HEK293 (cell line): ENCODE data around the gene WBP4.

Experiments
- CTCF ChIA-PET: fragments of 350-600 bp; formaldehyde crosslinking; extraction: SDS; loops from one replicate; lab custom pipeline; 2021; ENCODE audit warnings: antibody characterized with exemption; lab: Yijun Ruan, JAX
- POLR2A ChIA-PET: fragments of 300-600 bp; formaldehyde crosslinking; extraction: SDS; loops from one replicate; lab custom pipeline; 2020; ENCODE audit warnings: antibody characterized with exemption, inconsistent platforms; lab: Yijun Ruan, JAX
- H3K27ac ChIP-seq: fragments of 200-500 bp; sonication (Bioruptor generic); 2 replicates; pipeline ENCODE4 v1.5.1; 2014; ENCODE audit warnings: low read depth, low read length, control low read depth, inconsistent platforms; ENCODE audit errors: extremely low read depth
- H3K36me3 ChIP-seq, 2 experiments: fragments of 200-500 bp in 1 of 2; sonication (Bioruptor generic) in 1 of 2; 1 replicate in 1 of 2; 2 replicates in 1 of 2; pipeline ENCODE4 v1.5.1; 2014 to 2017; ENCODE audit warnings: inconsistent platforms in 2 of 2, low read length in 2 of 2; ENCODE audit not compliant: control insufficient read depth in 2 of 2, insufficient read depth in 1 of 2
- H3K4me1 ChIP-seq: fragments of 200-500 bp; sonication (Bioruptor generic); 2 replicates; pipeline ENCODE4 v1.5.1; 2014; ENCODE audit warnings: mild to moderate bottlenecking, low read length, inconsistent platforms; ENCODE audit not compliant: control insufficient read depth, insufficient read depth
- H3K4me3 ChIP-seq: 2 replicates; pipeline ENCODE4 v1.5.1; 2011; ENCODE audit warnings: low read depth, mild to moderate bottlenecking, control low read depth, low read length, moderate library complexity
- H3K9me3 ChIP-seq: fragments of 200-500 bp; sonication (Bioruptor generic); 2 replicates; pipeline ENCODE4 v1.5.1; 2014; ENCODE audit warnings: low read depth, low read length, inconsistent platforms; ENCODE audit not compliant: control insufficient read depth, insufficient read depth
- BCL11A ChIP-seq: fragments of 450-650 bp; formaldehyde crosslinking; IDR thresholded peaks from 2 replicates; pipeline ENCODE4 v1.5.1; 2016; ENCODE audit warnings: low read depth, missing biosample characterization, missing genetic modification characterization
- FEZF1 ChIP-seq: fragments of 450-650 bp; formaldehyde crosslinking; IDR thresholded peaks from 2 replicates; pipeline ENCODE4 v1.5.1; 2016; ENCODE audit warnings: missing biosample characterization, missing genetic modification characterization
- GLI2 ChIP-seq: fragments of 450-650 bp; formaldehyde crosslinking; IDR thresholded peaks from 2 replicates; pipeline ENCODE4; 2017; ENCODE audit warnings: missing biosample characterization, missing genetic modification characterization, low read depth, borderline replicate concordance
- HIC1 ChIP-seq: fragments of 450-650 bp; formaldehyde crosslinking; IDR thresholded peaks from 2 replicates; pipeline ENCODE4 v1.5.1; 2016; ENCODE audit warnings: missing biosample characterization, missing genetic modification characterization
- HOXD13 ChIP-seq: sonication (generic); formaldehyde crosslinking; IDR thresholded peaks from 2 replicates; pipeline ENCODE4 v1.8.0; 2022; ENCODE audit warnings: missing genetic modification reagents, borderline replicate concordance
- KLF16 ChIP-seq: fragments of 450-650 bp; formaldehyde crosslinking; IDR thresholded peaks from 2 replicates; pipeline ENCODE4 v1.5.1; 2017; ENCODE audit warnings: missing biosample characterization, missing genetic modification characterization
- PRDM1 ChIP-seq: fragments of 450-650 bp; formaldehyde crosslinking; IDR thresholded peaks from 2 replicates; pipeline ENCODE4; 2016; ENCODE audit warnings: missing biosample characterization, missing genetic modification characterization
- PRDM2 ChIP-seq: fragments of 450-650 bp; formaldehyde crosslinking; IDR thresholded peaks from 2 replicates; pipeline ENCODE4 v1.5.1; 2016; ENCODE audit warnings: missing biosample characterization, missing genetic modification characterization, borderline replicate concordance
- ZBTB21 ChIP-seq: fragments of 450-650 bp; formaldehyde crosslinking; IDR thresholded peaks from 2 replicates; pipeline ENCODE4 v1.5.1; 2017; ENCODE audit warnings: missing biosample characterization, missing genetic modification characterization
- ZNF654 ChIP-seq: fragments of 450-650 bp; formaldehyde crosslinking; IDR thresholded peaks from 2 replicates; pipeline ENCODE4 v1.5.1; 2016; ENCODE audit warnings: low read depth, missing biosample characterization, missing genetic modification characterization
- ZNF664 ChIP-seq: fragments of 450-650 bp; formaldehyde crosslinking; IDR thresholded peaks from 2 replicates; pipeline ENCODE4 v1.5.1; 2016; ENCODE audit warnings: missing biosample characterization, missing genetic modification characterization
- ZNF670 ChIP-seq: fragments of 450-650 bp; formaldehyde crosslinking; IDR thresholded peaks from 2 replicates; pipeline ENCODE4 v1.5.1; 2016; ENCODE audit warnings: missing biosample characterization, missing genetic modification characterization, low read depth
- ZNF837 ChIP-seq: fragments of 450-650 bp; formaldehyde crosslinking; IDR thresholded peaks from 2 replicates; pipeline ENCODE4 v1.5.1; 2016; ENCODE audit warnings: missing biosample characterization, missing genetic modification characterization
- ZNF843 ChIP-seq: fragments of 450-650 bp; formaldehyde crosslinking; IDR thresholded peaks from 2 replicates; pipeline ENCODE4 v1.5.1; 2016; ENCODE audit warnings: missing biosample characterization, missing genetic modification characterization

WBP4 gene

GRCh38 chr13:41064493-41064892 is 3.2 kb downstream of the WBP4 start (continued):
- TF ChIP-seq HIC1 (tag by site-specific recombination) (peak; percentile 60; the same call in 1 of the 2 replicates), HOXD13 (CRISPR knock-in tag) (0 out of 2 replicates have a peak, but pooled peaks have one; percentile 19), ZNF843 (tag by site-specific recombination) (peak; percentile 41; the same call in 1 of the 2 replicates), ZBTB21 (tag by site-specific recombination) (no peak)

- Histone ChIP-seq H3K4me3 (no peak overlapping the region), H3K27ac (no peak overlapping the region), H3K4me1 (peaks cover 7% of the 10 kb centered on the region; the same call in 1 of the 2 replicates), H3K9me3 (no peaks in the 10 kb centered on the region), H3K36me3 (peaks cover 37 to 53% of the 10 kb centered on the region in 2 experiments)
- TF ChIP-seq FEZF1 (tag by site-specific recombination) (peak; percentile 35; the same call in 1 of the 2 replicates), KLF16 (no peak)
- ChIA-PET POLR2A (interaction anchor here (0.6 kb wide), 1 partner anchor 8 kb away, joined by 4 read pairs; no protein-coding TSS in a partner anchor), CTCF (no interaction called here)
Observed at GRCh38 chr13:41065078-41065477, 3.8 kb downstream of the WBP4 start.

GRCh38 chr13:41074523-41074922 is 13.2 kb downstream of the WBP4 start:
- CTCF ChIA-PET = interaction anchor here (0.5 to 1.7 kb wide), 9 partner anchors 14 to 940 kb away, joined by 3 to 11 read pairs (median 3); partner anchors contain the start of gene WBP4
- POLR2A ChIA-PET = no interaction called here
- Histone ChIP-seq H3K4me1 (no peaks in the 10 kb centered on the region), H3K27ac (no peak overlapping the region), H3K36me3 (peaks cover 42 to 62% of the 10 kb centered on the region in 2 experiments), H3K4me3 (no peak overlapping the region), H3K9me3 (no peaks in the 10 kb centered on the region)
- TF ChIP-seq ZNF837 (tag by site-specific recombination) (no peak), GLI2 (tag by site-specific recombination) (no peak), ZNF664 (tag by site-specific recombination) (peak; percentile 55; the same call in 1 of the 2 replicates), PRDM2 (tag by site-specific recombination) (no peak), BCL11A (tag by site-specific recombination) (no peak)

GRCh38 chr13:41075034-41075433 is 13.7 kb downstream of the WBP4 start:
- H3K36me3 ChIP-seq = peaks cover 42 to 62% of the 10 kb centered on the region in 2 experiments
- H3K4me1 ChIP-seq = no peaks in the 10 kb centered on the region
- ChIA-PET POLR2A (no interaction called here), CTCF (interaction anchor here (0.6 to 1.6 kb wide), 5 partner anchors 13 to 156 kb away, joined by 3 to 5 read pairs (median 4); partner anchors contain the start of gene WBP4)
- no peak overlapping the region for H3K4me3 ChIP-seq
- no peak overlapping the region for H3K27ac ChIP-seq
- peak; percentile 68 for TF ChIP-seq ZNF654 (tag by site-specific recombination)
- TF ChIP-seq ZNF670 (tag by site-specific recombination) = no peak
- TF ChIP-seq PRDM1 (tag by site-specific recombination) = peak; percentile 77
- no peaks in the 10 kb centered on the region for H3K9me3 ChIP-seq
